ENCODE measurements around the gene NOS1AP.

GRCh38 chr1:162387226-162388082, 318.0 kb downstream of the NOS1AP start:
- no peak for TF ChIP-seq NANOG (IDR thresholded peaks at IDR 0.05; ENCODE audit: borderline replicate concordance)
- TF ChIP-seq ZNF114 (CRISPR knock-in tag; IDR thresholded peaks at IDR 0.05): no peak
- TF ChIP-seq EZH2 (IDR thresholded peaks at IDR 0.05; ENCODE audit: low read depth, unreplicated experiment): no peak
- no peak for TF ChIP-seq CTCF (conservative IDR thresholded peaks at IDR 0.05; ENCODE audit: low read depth in 2 of 2)
- TF ChIP-seq REST (IDR thresholded peaks at IDR 0.05; ENCODE audit: unreplicated experiment): no peak
- TF ChIP-seq CREB1 (CRISPR knock-in tag; IDR thresholded peaks at IDR 0.05; ENCODE audit: low read depth): no peak
- TF ChIP-seq POLR2AphosphoS5 (IDR thresholded peaks at IDR 0.05; ENCODE audit: low read depth): no peak
- no peak for TF ChIP-seq JUNB (IDR thresholded peaks at IDR 0.05; ENCODE audit: unreplicated experiment)
- no peak for TF ChIP-seq EZH2phosphoT487 (IDR thresholded peaks at IDR 0.05; ENCODE audit: unreplicated experiment)
- no peak for TF ChIP-seq ZNF331 (CRISPR knock-in tag; IDR thresholded peaks at IDR 0.05; ENCODE audit: low read depth)
- no peak for TF ChIP-seq ETS1 (IDR thresholded peaks at IDR 0.05)
